Adrenal gland (tissue), 12 donors: ENCODE data around the gene ELOVL6. TPM values are rescaled to one million over a fixed set of nuclear protein-coding genes. Genes with fewer than 3 reads are reported as not detected.
"Not testable (repeated sequence)": the region's sequence is repeated elsewhere in the genome, so short reads cannot be mapped to it uniquely, and the experiment has no call there.

Experiments
- DNase-seq, 7 donors: peaks; one replicate each; pipeline ENCODE4 v3.0.0-alpha.2; 2019 to 2020
- H3K27ac ChIP-seq, 5 donors: fragments of 200-600 bp; sonication (generic) in 4 of 5; 1 replicate in 3 of 5; 2 replicates in 2 of 5; pipeline versions ENCODE4 v1.5.1 to v1.8.0; 2016 to 2020; ENCODE audit warnings: mild to moderate bottlenecking in 1 of 5
- H3K27me3 ChIP-seq: fragments of 200-600 bp; 2 replicates; pipeline ENCODE4 v1.8.0; 2021
- H3K36me3 ChIP-seq, 2 donors: fragments of 200-600 bp; replicated peaks in 1 of 2; 1 replicate in 1 of 2; 2 replicates in 1 of 2; pipeline versions ENCODE4 v1.5.1 to v1.8.0; 2018 to 2022
- H3K4me1 ChIP-seq, 2 donors: fragments of 200-600 bp; replicated peaks in 1 of 2; 1 replicate in 1 of 2; 2 replicates in 1 of 2; pipeline versions ENCODE4 v1.5.1 to v1.8.0; 2018 to 2021
- H3K4me3 ChIP-seq, 4 donors: fragments of 200-600 bp; sonication (generic) in 3 of 4; one replicate each; pipeline ENCODE4 v1.5.1; 2016 to 2018
- H3K9me3 ChIP-seq, 3 donors: fragments of 200-600 bp; sonication (generic) in 1 of 3; replicated peaks in 1 of 3; 1 replicate in 2 of 3; 2 replicates in 1 of 3; pipeline versions ENCODE4 v1.5.1 to v1.8.0; 2016 to 2021
- POLR2A ChIP-seq, 2 donors: fragments of 450-650 bp; IDR thresholded peaks; one replicate each; pipeline ENCODE4 v1.6.1; 2017; ENCODE audit warnings: antibody characterized with exemption in 2 of 2, mild to moderate bottlenecking in 2 of 2, moderate library complexity in 1 of 2
- WGBS, 4 donors: extraction: QIAGEN DNeasy Blood & Tissue Kit in 2 of 4; methylation state at CpG; one replicate each; pipeline versions ENCODE4 v1.1.5 to v1.1.7; 2013 to 2017; 5-methylcytosine and 5-hydroxymethylcytosine counted together
- intact Hi-C, 2 donors: fragments of 100-400 bp; cut with DNase I; formaldehyde crosslinking; loops; one replicate each; pipeline versions ENCODE4 v1.14.1 to v1.15.0; 2022 to 2023
- polyA plus RNA-seq, 3 donors: library from polyadenylated mRNA; stranded (reverse); fragments of 200-250 nt in 2 of 3; fragments of 350-450 nt in 1 of 3; fragmentation: Illumina TruSeq in 1 of 3; extraction: RNeasy Lipid Tissue Mini Kit (QIAGEN cat#74804) in 1 of 3; gene quantifications; one replicate each; pipeline ENCODE4 v1.2.3, GENCODE V29; 2013 to 2014
- total RNA-seq, 9 donors: library from RNA; depleted of rRNA in 4 of 9; stranded (reverse); fragments of >200 nt in 4 of 9; fragments of 120-200 nt in 1 of 9; fragmentation: NEBNext Ultra II Directional in 1 of 9; extraction: Animal tissue kit (Norgen Biotek cat#: 25700) in 1 of 9; gene quantifications; one replicate each; pipeline versions ENCODE4 v1.1.0 to v1.2.4, GENCODE V29; 2013 to 2023
- TF ChIP-seq, protein P1 (sequence below), 6 experiments: fragments of 450-650 bp in 4 of 6; fragments of 200-600 bp in 2 of 6; sonication (generic) in 1 of 6; IDR thresholded peaks; 1 replicate in 5 of 6; 2 replicates in 1 of 6; pipeline versions ENCODE4 v1.5.1 to v1.8.0; 2016 to 2021; ENCODE audit warnings: antibody characterized with exemption in 6 of 6, mild to moderate bottlenecking in 2 of 6, moderate library complexity in 1 of 6
- donor health status: healthy with polysubstance abuse.
- donor health status: Bipolar disorder and iron deficiency.
- donor health status: DM: yes; HTN: yes; CAD: no.
- donor health status: DM: no; HTN: no; CAD: no.
- donor health status: DM: no; HTN: no; CAD: no.
- donor health status: DM: yes; HTN: yes; CAD: no.

Gene ELOVL6
- total and polyA plus RNA-seq, 12 donors, result 2.8 to 68.2 (median 16.4) TPM

DNA sequence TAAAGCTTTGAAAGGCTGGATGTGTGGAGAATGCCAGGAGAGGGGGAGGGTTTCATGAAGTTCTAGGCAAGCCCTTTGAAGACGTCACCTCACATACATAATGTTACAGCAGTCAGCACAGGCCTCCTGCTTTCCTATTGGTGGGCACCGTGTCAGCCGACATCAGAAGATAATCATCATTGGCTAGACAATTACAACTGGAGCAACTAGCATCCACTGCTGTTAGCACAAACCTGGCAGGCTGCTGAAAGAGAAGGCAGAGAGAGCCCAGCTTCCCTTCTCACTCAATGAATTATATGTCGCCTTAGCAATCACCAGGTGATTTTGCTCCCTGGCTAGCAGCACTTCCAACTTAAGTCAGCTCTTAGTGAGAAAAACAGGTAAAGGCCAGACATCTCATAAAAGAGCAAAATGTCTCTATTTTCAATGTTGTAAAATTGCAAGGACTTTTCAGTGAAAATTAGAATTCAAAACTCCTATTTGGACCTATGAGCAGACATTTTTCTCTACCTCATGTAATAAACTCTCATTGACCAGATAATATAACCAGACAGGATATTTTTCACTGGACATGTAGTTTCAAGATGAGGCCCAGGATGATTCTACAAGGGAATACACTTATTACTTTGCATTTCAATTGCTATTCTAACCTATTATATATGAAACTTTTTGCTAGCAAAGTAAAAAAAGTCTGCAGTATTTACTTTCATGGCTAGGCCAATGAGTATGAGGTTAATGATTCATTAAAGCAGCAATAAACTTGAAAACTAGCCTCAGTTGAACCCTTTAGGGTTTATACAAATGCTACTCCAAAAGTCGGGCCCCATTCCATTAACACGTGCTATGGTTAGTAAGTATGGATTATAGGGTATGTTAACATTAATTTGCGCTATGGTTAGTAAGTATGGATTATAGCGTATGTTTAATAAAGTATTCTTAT, 4.3 kb downstream of the ELOVL6 start:
- peak; percentile 77 to 97 (median 82) for DNase-seq
- Histone ChIP-seq H3K4me3 (no peak overlapping the region), H3K36me3 (no peaks in the 10 kb centered on the region), H3K4me1 (peaks cover 12 to 15% of the 10 kb centered on the region in 2 donors), H3K27ac (peak overlapping the region in 4 of 5 donors; percentile 3 to 19 (median 8)), H3K9me3 (no peaks in the 10 kb centered on the region), H3K27me3 (no peaks in the 10 kb centered on the region)
- TF ChIP-seq, protein P1, sequence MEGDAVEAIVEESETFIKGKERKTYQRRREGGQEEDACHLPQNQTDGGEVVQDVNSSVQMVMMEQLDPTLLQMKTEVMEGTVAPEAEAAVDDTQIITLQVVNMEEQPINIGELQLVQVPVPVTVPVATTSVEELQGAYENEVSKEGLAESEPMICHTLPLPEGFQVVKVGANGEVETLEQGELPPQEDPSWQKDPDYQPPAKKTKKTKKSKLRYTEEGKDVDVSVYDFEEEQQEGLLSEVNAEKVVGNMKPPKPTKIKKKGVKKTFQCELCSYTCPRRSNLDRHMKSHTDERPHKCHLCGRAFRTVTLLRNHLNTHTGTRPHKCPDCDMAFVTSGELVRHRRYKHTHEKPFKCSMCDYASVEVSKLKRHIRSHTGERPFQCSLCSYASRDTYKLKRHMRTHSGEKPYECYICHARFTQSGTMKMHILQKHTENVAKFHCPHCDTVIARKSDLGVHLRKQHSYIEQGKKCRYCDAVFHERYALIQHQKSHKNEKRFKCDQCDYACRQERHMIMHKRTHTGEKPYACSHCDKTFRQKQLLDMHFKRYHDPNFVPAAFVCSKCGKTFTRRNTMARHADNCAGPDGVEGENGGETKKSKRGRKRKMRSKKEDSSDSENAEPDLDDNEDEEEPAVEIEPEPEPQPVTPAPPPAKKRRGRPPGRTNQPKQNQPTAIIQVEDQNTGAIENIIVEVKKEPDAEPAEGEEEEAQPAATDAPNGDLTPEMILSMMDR (IDR thresholded peaks at IDR 0.05), result no peak
- TF ChIP-seq POLR2A (IDR thresholded peaks at IDR 0.05), result peak; percentile 36 to 78
- WGBS, 4 donors, result 57 to 62% (median 60%) methylated on average over 8 of the region's 8 CpGs
- intact Hi-C loops, result no loop called here

DNA sequence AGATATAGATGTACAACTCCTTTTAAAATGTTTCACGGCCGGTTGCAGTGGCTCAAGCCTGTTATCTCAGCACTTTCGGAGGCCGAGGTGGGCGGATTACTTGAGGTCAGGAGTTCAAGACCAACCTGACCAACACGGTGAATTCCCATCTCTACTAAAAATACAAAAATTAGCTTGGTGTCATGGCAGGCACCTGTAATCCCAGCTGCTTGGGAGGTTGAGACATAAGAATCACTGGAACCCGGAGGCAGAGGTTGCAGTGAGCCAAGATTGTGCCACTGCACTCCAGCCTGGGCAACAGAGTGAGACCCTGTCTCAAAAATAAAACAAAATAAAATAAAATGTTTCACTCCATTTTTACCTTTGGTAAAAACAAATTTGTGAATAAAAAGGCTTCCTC, 5.1 kb downstream of the ELOVL6 start:
- H3K27me3 ChIP-seq, result not testable (repeated sequence)

DNA sequence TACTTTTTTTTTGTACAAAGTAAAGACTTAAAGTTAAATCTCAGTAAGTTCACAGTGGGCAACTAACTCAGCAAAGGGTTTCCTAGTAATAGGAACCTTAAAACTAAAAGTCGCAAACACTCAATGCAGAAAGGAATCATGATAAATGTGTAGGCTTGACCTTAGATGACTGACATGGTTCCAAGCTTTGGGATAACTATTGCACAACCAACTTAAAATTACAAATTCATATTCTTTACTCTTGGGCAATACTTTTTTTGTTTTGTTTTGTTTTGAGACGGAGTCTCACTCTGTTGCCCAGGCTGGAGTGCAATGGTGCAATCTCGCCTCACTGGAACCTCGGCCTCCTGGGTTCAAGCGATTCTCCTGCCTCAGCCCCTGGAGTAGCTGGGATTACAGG, 8.2 kb downstream of the ELOVL6 start:
- no peak for TF ChIP-seq POLR2A (IDR thresholded peaks at IDR 0.05)
- TF ChIP-seq, protein P1 (IDR thresholded peaks at IDR 0.05), result no peak
- Histone ChIP-seq H3K4me1 (peaks cover 0 to 11% of the 10 kb centered on the region in 2 donors), H3K27me3 (no peaks in the 10 kb centered on the region), H3K9me3 (no peaks in the 10 kb centered on the region), H3K4me3 (no peak overlapping the region), H3K36me3 (no peaks in the 10 kb centered on the region), H3K27ac (no peak overlapping the region)
- 68 to 71% (median 69%) methylated on average over 5 of the region's 5 CpGs for WGBS, 4 donors
- DNase-seq, result peak in 1 of 7 donors; percentile 7
- intact Hi-C loops, result no loop called here

More for the DNA sequence above, 5.1 kb downstream of the ELOVL6 start:
- H3K36me3 ChIP-seq, H3K4me3 ChIP-seq, H3K9me3 ChIP-seq, intact Hi-C loops, DNase-seq: not testable (repeated sequence)
- H3K4me1 ChIP-seq, result peaks cover 5 to 15% of the 10 kb centered on the region in 2 donors
- H3K27ac ChIP-seq, result peak overlapping the region in 3 of 5 donors; percentile 6 to 36 (median 19)
- WGBS, 4 donors, result 54 to 69% (median 62%) methylated on average over 7 of the region's 7 CpGs

DNA sequence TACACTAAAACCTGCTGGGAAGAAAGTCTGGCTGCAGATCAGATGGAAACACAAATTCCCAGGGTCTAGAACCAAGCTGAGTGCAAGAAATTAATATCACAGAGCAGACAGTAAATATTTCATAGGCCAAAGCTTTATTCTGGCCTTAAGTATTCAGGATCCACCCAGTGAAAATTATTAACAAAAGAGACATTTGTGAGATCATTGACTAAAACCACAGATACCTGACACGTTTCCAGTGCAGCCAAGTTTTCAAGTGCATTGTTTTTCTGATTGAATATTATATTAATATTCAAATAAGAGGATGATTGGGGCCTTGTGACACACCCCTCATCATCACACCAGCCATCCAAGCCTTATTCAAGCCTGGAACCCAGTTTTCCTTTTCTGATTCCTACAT, 10.3 kb downstream of the ELOVL6 start:
- 74 to 83% (median 76%) methylated on average over 1 of the region's 1 CpG for WGBS, 4 donors
- no peak for DNase-seq
- Histone ChIP-seq H3K36me3 (no peaks in the 10 kb centered on the region), H3K27ac (no peak overlapping the region), H3K9me3 (no peaks in the 10 kb centered on the region), H3K4me3 (no peak overlapping the region), H3K4me1 (peaks cover 0 to 12% of the 10 kb centered on the region in 2 donors), H3K27me3 (no peaks in the 10 kb centered on the region)
- intact Hi-C loops, result no loop called here
- no peak for TF ChIP-seq POLR2A (IDR thresholded peaks at IDR 0.05)
- TF ChIP-seq, protein P1 (IDR thresholded peaks at IDR 0.05), result no peak
